HG03045 (cell line): Measurements from ENCODE around the gene PRSS53.
"Not testable (repeated sequence)": the region's sequence is repeated elsewhere in the genome, so short reads cannot be mapped to it uniquely, and the experiment has no call there.

Experiments
- ATAC-seq: cut with Tn5 transposase; IDR thresholded peaks from one replicate; pipeline ENCODE4 v1.9.1; 2021; ENCODE audit warnings: mild to moderate bottlenecking, moderate library complexity; ENCODE audit not compliant: unreplicated experiment

The PRSS53 gene

DNA sequence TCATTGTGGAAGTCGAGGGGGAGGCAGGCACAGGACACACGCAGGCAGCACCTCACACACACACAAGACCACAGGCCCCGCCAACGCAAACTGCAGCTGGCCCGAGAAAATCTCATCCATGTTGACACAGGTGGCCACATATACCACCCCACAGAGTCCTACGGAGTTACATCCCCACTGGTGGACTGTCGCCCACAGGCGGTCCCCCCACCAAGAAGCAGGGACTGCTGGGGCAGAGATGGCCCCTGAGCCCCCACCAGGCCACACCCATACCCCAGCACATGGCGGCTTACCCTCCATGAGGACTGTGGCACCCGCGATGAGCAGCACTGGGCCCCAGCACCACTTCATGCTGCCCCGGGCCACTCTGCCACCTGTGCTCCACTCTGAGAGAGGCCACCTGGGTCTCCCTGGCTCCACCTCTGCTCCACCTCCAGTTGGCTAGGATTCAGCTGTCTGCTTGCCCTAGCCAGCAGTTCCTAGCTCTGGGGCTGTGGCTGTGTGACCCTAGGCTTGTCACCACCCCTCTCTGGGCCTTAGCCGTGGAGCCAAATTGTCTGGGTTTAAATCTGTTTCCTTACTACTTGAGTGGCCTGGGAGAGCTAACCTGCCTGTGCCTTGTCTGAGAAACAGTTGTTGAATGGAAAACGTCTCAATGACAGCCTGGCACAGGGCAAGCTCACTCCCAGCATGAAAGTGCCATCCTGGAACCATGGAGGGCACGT lies at the start of gene PRSS53:
TSS of gene PRSS53 (minus strand) at position 485 of the 725 bp plus-strand sequence. CDS start at position 351, 134 bp downstream.
- ATAC-seq, result no peak

DNA sequence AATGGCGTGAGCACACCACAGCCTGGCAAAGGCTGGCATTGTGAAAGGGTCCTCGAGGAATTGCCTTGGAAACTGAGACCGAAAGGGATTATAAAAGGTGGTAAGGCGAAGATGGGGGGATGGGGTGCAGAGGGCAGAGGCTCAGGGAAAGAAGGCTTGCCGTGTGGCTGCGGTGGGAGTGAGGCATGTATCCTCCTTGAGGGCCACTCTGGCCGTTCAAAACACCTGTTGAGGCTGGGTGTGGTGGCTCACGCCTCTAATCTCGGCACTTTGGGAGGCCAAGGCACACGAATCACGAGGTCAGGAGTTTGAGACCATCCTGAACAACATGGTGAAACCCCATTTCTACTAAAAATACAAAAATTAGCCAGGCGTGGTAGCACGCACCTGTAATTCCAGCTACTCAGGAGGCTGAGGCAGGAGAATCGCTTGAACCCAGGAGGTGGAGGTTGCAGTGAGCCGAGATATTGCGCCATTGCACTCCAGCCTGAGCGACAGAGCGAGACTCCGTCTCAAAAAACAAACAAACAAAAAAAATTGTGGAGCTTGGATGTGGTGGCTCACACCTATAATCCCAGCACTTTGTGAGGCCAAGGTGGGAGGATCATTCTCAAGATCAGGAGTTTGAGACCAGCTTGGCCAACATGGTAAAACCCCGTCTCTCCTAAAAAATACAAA lies 48.2 kb upstream of the PRSS53 start:
- ATAC-seq, result not testable (repeated sequence)

DNA sequence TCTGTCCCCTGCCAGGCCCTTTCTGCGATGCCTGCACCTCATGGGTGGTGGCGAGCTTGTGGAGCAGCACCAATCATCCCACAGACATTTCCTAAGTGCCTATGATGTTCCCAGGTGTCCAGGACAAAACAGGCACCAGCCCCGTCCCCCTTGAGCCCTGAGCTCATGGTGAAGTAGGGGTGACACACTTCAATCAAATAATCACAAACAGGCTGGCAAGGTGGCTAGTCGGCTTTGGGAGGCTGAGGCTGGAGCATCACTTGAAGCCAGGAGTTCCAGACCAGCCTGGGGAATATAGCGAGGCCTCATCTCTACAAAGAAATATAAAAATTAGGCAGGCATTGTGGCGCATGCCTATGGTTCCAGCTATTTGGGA lies 47.5 kb upstream of the PRSS53 start:
- ATAC-seq, result no peak

- ATAC-seq, result no peak
Observed at GRCh38 chr16:31135535-31136286, 47.0 kb upstream of the PRSS53 start, which contains the start of gene PRSS8. Gene PRSS8 (minus strand): TSS chr16:31135727. CDS start chr16:31135498, 229 bp downstream.

DNA sequence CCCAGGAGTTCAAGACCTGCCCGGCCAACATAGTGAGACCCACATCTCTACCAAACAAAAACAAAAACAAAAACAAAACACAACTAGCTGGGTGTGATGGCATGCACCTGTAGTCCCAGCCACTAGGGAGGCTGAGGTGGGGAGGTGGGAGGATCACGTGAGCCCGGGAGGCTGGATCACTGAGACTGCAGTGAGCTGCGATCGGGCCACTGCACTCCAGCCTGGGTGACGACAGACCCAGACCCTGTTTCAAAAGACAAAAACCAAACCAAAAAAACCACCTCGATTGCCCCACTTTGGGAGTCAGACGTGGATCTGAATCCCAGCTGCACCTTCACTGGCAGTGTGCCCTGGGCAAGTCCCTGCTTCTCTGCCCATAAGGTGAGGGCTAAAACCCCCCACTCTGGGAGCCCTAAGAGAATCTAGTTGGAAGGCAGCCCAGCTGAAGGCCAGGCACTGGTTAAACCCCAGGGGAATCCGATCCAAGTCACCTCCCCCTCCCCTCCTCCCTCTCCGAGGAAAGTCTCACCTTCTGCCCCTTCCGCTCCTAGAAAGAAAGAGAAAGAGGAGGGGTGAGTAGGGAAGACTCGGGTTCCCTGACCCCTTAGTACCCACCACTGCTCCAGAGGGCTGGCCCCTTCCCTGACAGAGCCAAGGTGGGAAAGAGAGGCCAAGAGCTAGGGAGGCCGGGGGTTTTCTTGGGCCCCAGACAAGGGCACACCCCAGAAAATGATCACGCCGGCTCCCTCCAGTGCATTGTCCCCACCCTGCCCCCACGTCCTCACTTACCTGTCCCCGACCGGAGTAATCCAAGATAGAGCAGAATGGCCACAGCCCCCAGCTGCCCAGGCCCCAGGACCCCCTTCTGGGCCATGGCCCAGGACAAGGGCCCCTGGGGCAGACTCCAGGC lies 46.1 kb upstream of the PRSS53 start:
- ATAC-seq, result no peak

DNA sequence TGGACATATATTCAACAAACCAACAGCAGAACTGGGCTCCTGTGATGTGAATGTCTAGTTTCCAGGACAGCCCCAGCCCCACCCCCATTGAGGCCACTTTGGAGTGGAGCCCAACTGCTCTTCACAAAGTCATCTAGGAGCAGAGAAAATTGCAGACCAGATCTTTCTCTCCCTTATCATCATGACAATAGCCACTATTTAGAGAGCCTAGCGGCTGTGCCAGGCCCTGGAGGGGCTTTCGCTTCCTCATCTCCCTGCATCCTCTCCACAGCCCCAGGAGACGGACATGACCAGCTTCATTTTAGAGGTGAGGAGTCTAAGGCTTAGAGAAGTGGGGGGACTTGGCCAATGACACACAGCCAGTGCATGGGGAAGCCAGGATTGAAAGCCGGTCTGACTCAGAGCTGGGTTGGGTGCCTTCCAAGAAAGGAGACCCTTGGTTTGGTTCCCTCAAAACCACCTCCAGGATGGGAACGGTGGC lies 45.4 kb upstream of the PRSS53 start:
- no peak for ATAC-seq

GRCh38 chr16:31133046-31133501 lies 44.3 kb upstream of the PRSS53 start:
- no peak for ATAC-seq

DNA sequence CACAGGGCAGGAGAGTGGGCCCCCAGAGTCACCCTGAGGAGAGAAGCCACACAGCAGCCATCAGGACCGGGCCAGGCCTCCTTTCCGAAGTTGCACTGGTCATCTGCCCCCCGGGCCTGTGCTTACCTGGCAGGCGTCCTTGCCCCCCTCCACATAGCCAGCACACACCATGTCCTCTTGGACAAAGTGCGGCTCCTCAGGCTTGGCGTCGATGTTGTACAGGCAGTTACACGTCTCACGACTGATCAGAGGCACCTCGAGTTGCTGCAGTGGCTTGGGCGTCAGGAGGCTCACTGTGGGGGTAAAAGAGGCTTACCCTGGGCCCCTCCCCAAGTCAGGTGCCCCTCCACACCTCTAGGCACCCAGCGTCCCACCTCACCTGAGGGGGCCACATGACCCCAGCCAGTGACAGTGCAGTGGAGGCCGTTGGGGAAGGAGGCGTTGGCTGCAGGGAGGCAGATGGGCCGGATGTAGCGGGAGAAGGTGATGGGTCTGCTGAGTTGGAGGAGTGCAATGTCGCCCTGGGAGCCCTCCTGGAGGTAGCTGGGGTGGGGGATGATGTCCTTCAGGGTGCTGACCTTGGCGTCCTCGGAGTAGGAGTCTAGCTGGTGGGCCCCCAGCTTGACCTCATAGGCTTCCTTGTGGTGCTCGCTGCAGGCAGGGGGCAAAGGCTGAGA lies 43.7 kb upstream of the PRSS53 start:
- no peak for ATAC-seq

GRCh38 chr16:31131841-31132271 lies 43.1 kb upstream of the PRSS53 start:
- ATAC-seq, result no peak

DNA sequence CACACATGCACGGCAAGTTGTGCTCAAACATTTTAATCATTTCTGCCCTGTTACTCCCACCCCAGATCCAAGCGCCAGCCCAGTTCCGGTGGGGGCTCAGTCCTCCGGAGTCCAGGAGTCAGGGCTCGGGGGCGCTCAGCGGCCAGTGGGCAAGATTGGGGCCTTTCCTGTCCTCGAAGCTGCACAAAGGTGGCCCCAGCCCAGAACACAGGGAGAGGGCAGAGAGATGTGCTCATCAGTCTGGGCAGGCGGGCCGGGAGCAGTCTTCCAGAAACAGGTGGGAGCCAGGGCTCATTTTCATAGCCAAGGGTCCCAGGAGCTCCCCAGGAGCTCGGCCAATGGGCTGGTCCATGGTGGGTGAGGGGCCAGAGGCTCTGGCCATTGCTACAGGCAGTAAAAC lies 42.7 kb upstream of the PRSS53 start:
- no peak for ATAC-seq

DNA sequence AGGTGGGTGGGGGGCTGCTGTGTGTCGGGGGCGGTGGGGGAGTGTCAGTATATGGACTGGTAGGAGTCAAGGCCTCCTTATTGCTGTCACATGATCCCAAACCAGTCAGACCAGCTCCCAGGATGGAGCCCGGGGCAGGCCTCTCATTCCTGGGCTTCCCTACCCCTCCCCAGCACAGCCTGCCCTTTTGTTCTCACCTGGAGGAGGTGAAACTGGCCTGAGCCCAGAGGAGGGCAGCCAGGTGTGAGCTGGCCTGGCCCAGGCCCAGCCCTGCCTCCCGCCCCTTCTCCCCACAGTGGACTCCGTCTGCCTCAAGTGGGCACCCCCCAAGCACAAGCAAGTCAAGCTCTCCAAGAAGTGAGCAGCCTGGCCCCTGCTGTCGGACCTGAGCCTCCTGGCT lies 42.2 kb upstream of the PRSS53 start:
- no peak for ATAC-seq

- ATAC-seq, result no peak
Observed at GRCh38 chr16:31130336-31130891, 41.7 kb upstream of the PRSS53 start.

GRCh38 chr16:31129568-31130335 lies 41.0 kb upstream of the PRSS53 start:
- ATAC-seq, result no peak

DNA sequence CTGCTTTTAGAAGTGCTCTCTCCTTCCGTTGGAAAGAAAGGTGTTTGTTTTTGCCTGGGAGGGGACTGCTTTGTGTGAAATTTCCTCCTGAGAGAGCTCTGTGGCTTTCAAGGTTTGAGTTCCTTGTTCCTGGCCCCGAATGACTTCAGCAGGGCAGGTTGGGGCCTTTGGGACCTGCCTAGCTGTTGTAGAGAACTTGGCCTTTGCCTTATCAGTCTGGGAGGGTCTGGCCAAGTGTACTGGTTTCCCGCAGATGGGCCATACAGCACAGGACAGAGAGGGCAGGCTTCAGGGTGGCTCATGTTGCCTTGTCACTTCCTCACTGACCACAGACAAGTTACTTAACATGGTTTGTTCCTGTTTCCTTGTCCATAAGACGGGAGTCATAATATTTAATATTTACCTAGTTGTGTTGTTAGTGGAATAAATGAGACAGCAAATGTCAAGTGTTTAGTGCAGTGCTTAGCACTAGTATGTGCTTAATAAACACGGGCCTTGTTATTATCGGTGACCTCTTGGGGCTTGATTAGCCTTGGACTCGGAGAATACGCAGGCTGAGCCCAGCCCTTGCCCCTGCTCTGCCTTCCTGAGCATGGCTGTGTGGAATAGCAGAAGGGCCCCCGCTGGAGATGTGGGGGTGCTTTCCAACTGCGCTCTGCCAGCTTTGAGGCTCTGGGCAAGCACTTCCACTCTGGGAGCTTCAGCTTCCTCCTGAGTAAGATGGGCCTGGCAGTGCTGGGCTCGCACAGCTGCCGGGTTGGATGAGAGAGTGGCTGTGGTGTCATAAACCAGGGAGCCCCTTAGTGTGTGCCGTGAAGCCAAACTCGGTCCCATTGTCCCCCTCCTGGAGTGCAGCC lies 40.2 kb upstream of the PRSS53 start:
- no peak for ATAC-seq

DNA sequence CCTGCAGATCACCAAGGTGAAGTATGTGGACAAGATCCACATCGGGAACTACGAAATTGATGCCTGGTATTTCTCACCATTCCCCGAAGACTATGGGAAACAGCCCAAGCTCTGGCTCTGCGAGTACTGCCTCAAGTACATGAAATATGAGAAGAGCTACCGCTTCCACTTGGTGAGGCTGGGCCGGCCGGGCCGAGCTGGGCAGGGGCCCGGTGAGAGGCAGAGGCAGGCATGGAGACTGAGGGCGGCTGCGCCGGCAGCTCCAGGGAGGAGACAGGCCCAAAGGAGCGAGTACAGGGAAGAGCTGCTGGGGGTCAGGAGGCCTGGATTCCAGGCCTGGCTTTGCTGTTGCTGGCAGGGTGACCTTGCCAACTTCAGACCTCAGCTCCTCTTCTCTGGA lies 38.4 kb upstream of the PRSS53 start:
- no peak for ATAC-seq

- ATAC-seq, result no peak
Observed at GRCh38 chr16:31125844-31126243, 37.1 kb upstream of the PRSS53 start.

DNA sequence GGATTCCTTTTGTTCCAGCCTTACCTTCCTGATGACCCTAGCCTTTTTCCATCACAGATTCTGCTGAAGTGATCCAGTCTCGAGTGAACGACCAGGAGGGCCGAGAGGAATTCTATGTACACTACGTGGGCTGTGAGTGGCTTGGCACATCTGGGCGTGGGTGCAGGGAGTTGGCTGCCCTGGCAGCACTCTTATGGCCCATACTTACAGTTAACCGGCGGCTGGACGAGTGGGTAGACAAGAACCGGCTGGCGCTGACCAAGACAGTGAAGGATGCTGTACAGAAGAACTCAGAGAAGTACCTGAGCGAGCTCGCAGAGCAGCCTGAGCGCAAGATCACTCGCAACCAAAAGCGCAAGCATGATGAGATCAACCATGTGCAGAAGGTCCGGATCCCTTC lies 31.4 kb upstream of the PRSS53 start:
- ATAC-seq, result no peak
